Ovary (tissue), 9 donors: ENCODE data around the gene MIPEP. TPM values are rescaled to one million over a fixed set of nuclear protein-coding genes. Genes with fewer than 3 reads are reported as not detected.

Experiments used
- DNase-seq, 5 donors: peaks; one replicate each; pipeline ENCODE4 v3.0.0-alpha.2; 2019 to 2020
- H3K27ac ChIP-seq, 2 donors: fragments of 200-600 bp; one replicate each; pipeline versions ENCODE4 v1.5.1 to v1.8.0; 2019 to 2022
- H3K27me3 ChIP-seq: fragments of 200-600 bp; one replicate; pipeline ENCODE4 v1.8.0; 2022
- H3K36me3 ChIP-seq: fragments of 200-600 bp; sonication (generic); one replicate; pipeline ENCODE4 v1.5.1; 2019
- H3K4me1 ChIP-seq: one replicate; pipeline ENCODE4 v1.8.1; 2013; ENCODE audit warnings: mild to moderate bottlenecking, moderate library complexity; ENCODE audit not compliant: insufficient read depth
- H3K4me3 ChIP-seq: fragments of 200-600 bp; sonication (generic); one replicate; pipeline ENCODE4 v1.5.1; 2017
- H3K9me3 ChIP-seq, 2 donors: fragments of 200-600 bp in 1 of 2; sonication (generic) in 1 of 2; one replicate each; pipeline versions ENCODE4 v1.5.1 to v1.8.1; 2013 to 2019; ENCODE audit warnings: mild to moderate bottlenecking in 1 of 2, moderate library complexity in 1 of 2
- EP300 ChIP-seq: sonication (generic); formaldehyde crosslinking; IDR thresholded peaks from one replicate; pipeline ENCODE4 v1.6.1; 2017; ENCODE audit warnings: antibody characterized with exemption
- POLR2A ChIP-seq: fragments of 450-650 bp; IDR thresholded peaks from one replicate; pipeline ENCODE4 v1.6.1; 2017; ENCODE audit warnings: antibody characterized with exemption, mild to moderate bottlenecking, moderate library complexity
- WGBS, 3 donors: extraction: QIAGEN DNeasy Blood & Tissue Kit in 1 of 3; methylation state at CpG; one replicate each; pipeline versions ENCODE4 v1.1.5 to v1.1.7; 2013 to 2017; 5-methylcytosine and 5-hydroxymethylcytosine counted together
- intact Hi-C, 4 donors: fragments of 100-400 bp; cut with DNase I; formaldehyde crosslinking; loops; one replicate each; pipeline versions ENCODE4 v1.11.0 to v1.15.1; 2022 to 2023
- polyA plus RNA-seq, 2 donors: library from polyadenylated mRNA; stranded (reverse); fragments of 200-250 nt in 1 of 2; fragments of 350-450 nt in 1 of 2; fragmentation: Illumina TruSeq in 1 of 2; extraction: RNeasy Lipid Tissue Mini Kit (QIAGEN cat#74804) in 1 of 2; gene quantifications; one replicate each; pipeline ENCODE4 v1.2.3, GENCODE V29; 2013 to 2014
- total RNA-seq, 7 donors: library from RNA; depleted of rRNA in 2 of 7; stranded (reverse); fragments of >200 nt in 2 of 7; fragmentation: NEBNext Ultra II Directional in 3 of 7; extraction: Animal tissue kit (Norgen Biotek cat#: 25700) in 3 of 7; gene quantifications; one replicate each; pipeline versions ENCODE4 v1.1.0 to v1.2.4, GENCODE V29; 2016 to 2023
- TF ChIP-seq, protein P1 (sequence below), 3 donors: fragments of 450-650 bp in 2 of 3; fragments of 200-600 bp in 1 of 3; IDR thresholded peaks; one replicate each; pipeline versions ENCODE4 v1.5.1 to v1.8.0; 2016 to 2022; ENCODE audit warnings: antibody characterized with exemption in 3 of 3, mild to moderate bottlenecking in 1 of 3
- donor health status: DM: no; HTN: no; CAD: no; lungs with moderate emphysema.
- donor health status: DM: no; HTN: no; CAD: no.
- donor health status: Bipolar disorder and iron deficiency.
- donor health status: DM: yes; HTN: yes; CAD: no.
- donor health status: DM: no; HTN: no; CAD: no.
- donor health status: DM: yes; HTN: yes; CAD: no.

Gene MIPEP
- total and polyA plus RNA-seq, 9 donors = 7.1 to 18.8 (median 12.9) TPM

DNA sequence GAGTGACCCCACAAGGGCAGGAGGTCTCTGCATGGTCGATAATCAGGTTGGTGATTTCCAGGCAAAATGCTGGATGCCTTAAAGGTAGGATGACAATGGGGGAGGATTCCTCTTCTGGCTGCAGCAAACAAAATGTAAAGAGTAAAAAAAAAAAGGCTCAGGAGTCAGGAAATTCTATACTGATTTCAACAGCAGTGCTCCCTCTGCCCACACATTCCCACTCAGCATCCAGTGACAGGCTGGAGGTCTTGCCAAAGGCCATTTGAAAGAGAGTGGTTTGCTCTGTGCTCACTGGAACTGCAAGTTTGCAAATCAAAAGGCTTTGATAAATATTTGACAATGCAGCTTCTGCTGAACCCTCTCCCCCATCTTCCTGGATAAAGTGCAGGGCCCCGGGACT is 183.6 kb downstream of the MIPEP start:
- no peak overlapping the region for H3K4me3 ChIP-seq
- DNase-seq = no peak
- WGBS, 3 donors = 60 to 82% (median 70%) methylated on average over 2 of the region's 2 CpGs
- no peaks in the 10 kb centered on the region for H3K9me3 ChIP-seq
- TF ChIP-seq POLR2A (no peak), EP300 (no peak)
- TF ChIP-seq, protein P1, sequence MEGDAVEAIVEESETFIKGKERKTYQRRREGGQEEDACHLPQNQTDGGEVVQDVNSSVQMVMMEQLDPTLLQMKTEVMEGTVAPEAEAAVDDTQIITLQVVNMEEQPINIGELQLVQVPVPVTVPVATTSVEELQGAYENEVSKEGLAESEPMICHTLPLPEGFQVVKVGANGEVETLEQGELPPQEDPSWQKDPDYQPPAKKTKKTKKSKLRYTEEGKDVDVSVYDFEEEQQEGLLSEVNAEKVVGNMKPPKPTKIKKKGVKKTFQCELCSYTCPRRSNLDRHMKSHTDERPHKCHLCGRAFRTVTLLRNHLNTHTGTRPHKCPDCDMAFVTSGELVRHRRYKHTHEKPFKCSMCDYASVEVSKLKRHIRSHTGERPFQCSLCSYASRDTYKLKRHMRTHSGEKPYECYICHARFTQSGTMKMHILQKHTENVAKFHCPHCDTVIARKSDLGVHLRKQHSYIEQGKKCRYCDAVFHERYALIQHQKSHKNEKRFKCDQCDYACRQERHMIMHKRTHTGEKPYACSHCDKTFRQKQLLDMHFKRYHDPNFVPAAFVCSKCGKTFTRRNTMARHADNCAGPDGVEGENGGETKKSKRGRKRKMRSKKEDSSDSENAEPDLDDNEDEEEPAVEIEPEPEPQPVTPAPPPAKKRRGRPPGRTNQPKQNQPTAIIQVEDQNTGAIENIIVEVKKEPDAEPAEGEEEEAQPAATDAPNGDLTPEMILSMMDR (IDR thresholded peaks at IDR 0.05) = no peak
- intact Hi-C loops = no loop called here
- H3K4me1 ChIP-seq = peaks cover 2% of the 10 kb centered on the region
- H3K27me3 ChIP-seq = no peaks in the 10 kb centered on the region
- H3K36me3 ChIP-seq = no peaks in the 10 kb centered on the region
- H3K27ac ChIP-seq = no peak overlapping the region

GRCh38 chr13:23703246-23703860 is 185.8 kb downstream of the MIPEP start:
- no peaks in the 10 kb centered on the region for H3K36me3 ChIP-seq
- peaks cover 2% of the 10 kb centered on the region for H3K4me1 ChIP-seq
- H3K9me3 ChIP-seq = no peaks in the 10 kb centered on the region
- TF ChIP-seq EP300 (no peak), POLR2A (no peak)
- TF ChIP-seq, protein P1 (IDR thresholded peaks at IDR 0.05) = no peak
- H3K27me3 ChIP-seq = no peaks in the 10 kb centered on the region
- intact Hi-C loops = no loop called here
- H3K4me3 ChIP-seq = no peak overlapping the region
- DNase-seq = no peak
- no peak overlapping the region for H3K27ac ChIP-seq
- 58 to 65% (median 63%) methylated on average over 11 of the region's 11 CpGs for WGBS, 3 donors

DNA sequence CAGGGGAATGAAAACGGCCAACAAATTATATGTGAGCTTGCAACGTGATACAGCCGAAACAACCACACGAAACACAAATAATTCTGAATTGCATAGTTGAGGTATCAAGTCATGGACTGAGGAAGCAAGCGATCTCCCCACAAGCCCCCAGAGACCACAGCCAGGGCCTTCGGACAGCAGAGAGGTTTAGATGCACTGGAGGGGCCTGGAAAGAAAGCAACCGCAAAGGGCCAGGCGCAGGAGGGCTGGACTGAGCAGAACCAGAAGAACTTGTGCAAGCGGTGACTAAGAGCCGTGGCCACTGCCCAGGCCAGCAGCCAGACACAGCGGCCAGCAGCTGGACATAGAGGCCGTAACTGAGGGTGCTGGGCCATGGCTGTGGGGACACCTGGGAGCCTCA is 187.6 kb downstream of the MIPEP start:
- Histone ChIP-seq H3K27me3 (no peaks in the 10 kb centered on the region), H3K4me3 (no peak overlapping the region), H3K4me1 (peaks cover 2% of the 10 kb centered on the region), H3K9me3 (no peaks in the 10 kb centered on the region), H3K36me3 (no peaks in the 10 kb centered on the region), H3K27ac (peak overlapping the region in 1 of 2 donors; percentile 55)
- WGBS, 3 donors = 3 to 14% (median 12%) methylated on average over 12 of the region's 12 CpGs
- DNase-seq = peak; percentile 71 to 85 (median 77)
- TF ChIP-seq, protein P1 (IDR thresholded peaks at IDR 0.05) = no peak
- TF ChIP-seq EP300 = no peak
- no peak for TF ChIP-seq POLR2A
- intact Hi-C loops = no loop called here

DNA sequence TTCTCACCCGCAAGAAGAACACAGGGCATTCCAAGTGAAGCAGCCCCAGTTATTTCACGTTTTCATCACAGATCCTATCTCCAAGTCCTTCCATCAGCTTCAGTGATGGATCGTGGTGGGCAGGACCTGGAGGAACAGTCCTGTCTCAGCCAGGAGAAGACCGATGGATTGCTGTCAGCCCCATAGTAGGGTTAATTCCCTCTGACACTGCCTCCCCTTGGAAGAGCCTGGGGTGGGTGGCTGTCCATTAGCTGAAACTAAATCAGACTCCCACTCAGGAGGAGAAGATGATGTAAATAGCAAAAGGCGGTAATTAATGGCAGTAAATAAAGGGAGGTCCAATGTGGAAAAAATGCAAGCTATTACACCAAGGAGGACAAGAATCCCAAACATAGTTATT is 188.0 kb downstream of the MIPEP start:
- Histone ChIP-seq H3K9me3 (no peaks in the 10 kb centered on the region), H3K27me3 (no peaks in the 10 kb centered on the region), H3K36me3 (no peaks in the 10 kb centered on the region), H3K4me3 (no peak overlapping the region), H3K27ac (peak overlapping the region in 1 of 2 donors; percentile 55), H3K4me1 (peaks cover 2% of the 10 kb centered on the region)
- TF ChIP-seq, protein P1 (IDR thresholded peaks at IDR 0.05) = no peak
- TF ChIP-seq EP300 (no peak), POLR2A (no peak)
- intact Hi-C loops = no loop called here
- WGBS, 3 donors = 27 to 37% (median 29%) methylated on average over 5 of the region's 5 CpGs
- DNase-seq = no peak
